GM18519 (cell line): ENCODE results near the gene SLC16A10.
"Not testable (repeated sequence)": the region's sequence is repeated elsewhere in the genome, so short reads cannot be mapped to it uniquely, and the experiment has no call there.

ENCODE experiments used
- ATAC-seq: cut with Tn5 transposase; IDR thresholded peaks from one replicate; pipeline ENCODE4 v1.9.1; 2021; ENCODE audit warnings: mild to moderate bottlenecking, moderate library complexity; ENCODE audit not compliant: unreplicated experiment, low FRiP score

SLC16A10 gene

DNA sequence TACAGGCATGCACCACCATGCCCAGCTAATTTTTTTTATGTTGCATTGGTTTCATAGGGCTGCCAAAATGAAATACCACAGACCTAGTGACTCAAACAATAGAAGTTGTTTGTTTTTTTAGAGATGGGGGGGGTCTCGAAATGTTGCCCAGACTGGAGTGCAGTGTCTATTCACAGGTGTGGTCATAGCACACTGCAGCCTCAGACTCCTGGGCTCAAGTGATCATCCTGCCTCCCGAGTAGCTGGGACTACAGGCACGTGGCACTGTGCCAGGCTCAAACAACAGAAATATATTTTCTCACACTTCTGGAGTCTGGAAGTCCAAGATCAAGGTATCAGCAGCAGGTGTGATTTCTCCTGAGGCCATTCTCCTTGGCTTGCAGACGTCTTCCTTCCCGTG, 6.6 kb upstream of the SLC16A10 start:
- no peak for ATAC-seq

GRCh38 chr6:111086685-111087084, 618 bp upstream of the SLC16A10 start:
- no peak for ATAC-seq

DNA sequence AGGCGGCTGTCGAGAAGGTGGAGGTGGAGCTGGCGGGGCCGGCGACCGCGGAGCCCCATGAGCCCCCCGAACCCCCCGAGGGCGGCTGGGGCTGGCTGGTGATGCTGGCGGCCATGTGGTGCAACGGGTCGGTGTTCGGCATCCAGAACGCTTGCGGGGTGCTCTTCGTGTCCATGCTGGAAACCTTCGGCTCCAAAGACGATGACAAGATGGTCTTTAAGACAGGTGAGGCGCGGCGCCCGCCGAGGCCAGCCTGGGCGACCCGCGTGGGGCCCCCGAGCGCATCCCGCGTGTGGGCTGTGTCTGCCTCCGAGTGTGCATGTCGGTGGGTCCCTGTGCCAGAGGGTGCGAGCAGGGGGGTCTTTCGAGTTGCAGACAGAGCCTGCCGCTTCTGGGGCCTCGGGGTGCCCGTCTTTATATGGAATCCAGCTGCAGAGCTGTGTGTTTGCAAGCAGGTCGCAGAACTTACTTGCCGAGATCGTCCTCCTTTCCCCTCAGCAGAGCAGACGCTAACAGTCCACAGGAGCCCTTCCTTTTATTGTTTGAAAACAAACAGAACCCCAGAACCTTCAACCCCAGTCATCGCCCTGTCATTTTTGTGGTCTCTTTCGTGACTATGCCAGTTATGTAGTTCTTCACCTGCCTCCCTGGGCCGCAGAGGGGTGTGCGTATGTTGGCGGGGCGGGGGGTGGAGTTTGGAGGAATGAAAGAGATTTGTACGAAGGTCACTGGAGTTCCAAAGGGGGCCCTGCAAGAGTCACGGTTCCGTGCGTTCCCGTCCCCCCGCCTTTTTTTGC, 766 bp downstream of the SLC16A10 start:
- ATAC-seq = no peak

DNA sequence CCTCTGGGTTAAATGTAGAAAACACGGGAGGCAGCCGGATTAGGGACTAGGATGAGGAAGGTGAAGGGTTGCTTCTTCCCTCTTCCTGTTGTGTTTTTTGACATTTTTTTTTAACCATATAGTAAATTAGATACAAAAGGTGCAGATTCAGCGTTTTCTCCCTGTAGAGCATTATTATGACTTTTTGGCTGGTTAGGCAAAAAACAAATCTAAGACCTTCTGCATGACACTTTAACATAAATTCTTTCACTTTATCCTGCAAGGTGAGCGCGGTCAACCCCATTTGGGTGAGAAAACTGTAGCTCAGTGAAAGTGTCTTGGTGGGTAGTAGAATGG, 1.3 kb downstream of the SLC16A10 start:
- ATAC-seq = no peak

DNA sequence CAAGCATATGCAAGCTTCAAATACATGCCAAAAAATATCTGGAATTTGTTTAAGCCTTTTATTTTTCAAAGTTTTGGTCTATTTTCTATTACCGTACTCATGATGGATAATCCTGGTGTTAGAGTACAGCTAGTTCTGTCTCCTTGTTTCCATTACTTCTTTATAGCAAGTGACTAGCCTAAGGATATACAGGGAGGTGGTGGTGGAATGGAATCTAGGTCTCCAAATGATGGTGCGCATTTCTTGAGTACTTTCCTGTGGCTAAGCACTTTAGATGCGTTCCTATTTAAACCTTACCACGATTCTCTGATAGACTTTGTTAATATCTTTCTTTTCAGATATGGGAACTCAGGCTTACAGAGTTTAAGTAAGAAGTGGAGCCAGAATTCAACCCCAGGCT, 3.5 kb downstream of the SLC16A10 start:
- no peak for ATAC-seq

DNA sequence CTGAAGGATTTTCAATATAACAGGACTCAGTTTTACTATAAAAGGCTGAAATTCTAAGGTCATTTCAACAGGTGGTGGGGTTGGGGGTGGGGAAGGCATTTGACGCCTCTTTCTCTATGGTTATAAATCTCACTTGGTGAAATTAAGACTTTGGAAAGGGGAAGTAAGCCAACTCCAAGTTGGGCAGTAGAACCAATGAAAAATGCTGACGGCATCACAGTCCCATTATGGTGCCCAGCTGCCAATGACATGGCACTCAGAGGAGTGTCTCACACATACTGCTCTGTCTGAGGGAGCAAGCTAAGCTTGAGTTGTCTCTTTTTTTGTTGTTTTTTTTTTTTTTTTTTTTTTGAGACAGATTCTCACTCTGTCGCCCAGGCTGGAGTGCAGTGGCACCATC, 4.7 kb downstream of the SLC16A10 start:
- ATAC-seq = no peak

DNA sequence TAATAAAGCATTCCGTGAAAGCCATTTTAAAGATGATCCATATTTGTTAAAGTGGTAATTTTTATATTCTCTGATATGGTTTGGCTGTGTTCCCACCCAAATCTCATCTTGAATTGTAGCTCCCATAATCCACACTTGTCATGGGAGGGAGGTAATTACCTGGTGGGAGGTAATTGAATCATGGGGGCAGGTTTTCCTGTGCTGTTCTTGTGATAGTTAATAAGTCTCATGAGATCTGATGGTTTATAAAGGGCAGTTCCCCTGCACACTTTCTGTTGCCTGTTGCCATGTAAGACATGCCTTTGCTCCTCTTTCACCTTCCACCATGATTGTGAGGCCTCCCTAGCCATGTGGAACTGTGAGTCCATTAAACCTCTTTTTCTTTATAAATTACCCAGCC, 8.2 kb downstream of the SLC16A10 start:
- ATAC-seq = not testable (repeated sequence)

- ATAC-seq = no peak
These were observed 8.9 kb downstream of the SLC16A10 start for GRCh38 chr6:111096246-111096645.

DNA sequence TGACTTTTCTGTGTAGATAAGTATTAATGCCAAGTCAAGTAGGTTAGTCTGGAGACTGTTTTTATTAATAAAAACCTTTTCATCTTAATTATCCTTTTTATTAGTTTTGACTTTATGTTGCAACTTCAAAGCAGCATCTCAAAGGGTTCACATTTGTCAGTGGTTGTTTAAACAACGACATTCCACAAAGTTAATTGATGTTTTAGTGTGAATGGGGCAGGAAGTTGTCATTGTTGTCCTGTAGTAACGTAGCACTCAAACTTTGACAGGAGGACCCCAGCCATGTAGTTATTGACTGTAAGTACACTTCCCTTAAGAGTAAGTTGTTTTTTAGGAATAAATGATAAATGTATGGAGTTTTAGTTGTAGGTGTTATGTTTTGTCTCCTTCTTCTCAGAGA, 11.3 kb downstream of the SLC16A10 start:
- no peak for ATAC-seq

GRCh38 chr6:111101987-111102386, 14.7 kb downstream of the SLC16A10 start:
- no peak for ATAC-seq

GRCh38 chr6:111105578-111105977, 18.3 kb downstream of the SLC16A10 start:
- no peak for ATAC-seq

DNA sequence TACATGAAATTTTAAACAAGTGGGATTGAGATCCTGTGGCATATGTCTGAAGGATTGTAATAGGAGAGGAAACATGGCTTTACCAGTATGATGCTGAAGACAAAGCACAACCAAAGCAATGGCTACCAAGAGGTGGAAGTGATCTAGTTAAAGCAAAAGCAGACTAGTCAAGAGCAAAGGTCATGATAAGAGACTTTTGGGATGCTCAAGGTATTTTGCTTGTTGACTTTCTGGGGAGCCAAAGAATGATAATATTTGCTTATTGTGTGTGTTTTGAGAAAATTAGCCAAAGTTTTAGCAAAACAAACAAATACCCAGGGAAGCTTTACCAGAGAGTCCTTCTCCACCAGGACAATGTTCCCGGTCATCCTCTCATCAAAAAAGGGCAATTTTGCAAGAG, 20.3 kb downstream of the SLC16A10 start:
- ATAC-seq = no peak

GRCh38 chr6:111110036-111110435, 22.7 kb downstream of the SLC16A10 start:
- no peak for ATAC-seq

GRCh38 chr6:111113336-111114086, 26.2 kb downstream of the SLC16A10 start:
- ATAC-seq = no peak

DNA sequence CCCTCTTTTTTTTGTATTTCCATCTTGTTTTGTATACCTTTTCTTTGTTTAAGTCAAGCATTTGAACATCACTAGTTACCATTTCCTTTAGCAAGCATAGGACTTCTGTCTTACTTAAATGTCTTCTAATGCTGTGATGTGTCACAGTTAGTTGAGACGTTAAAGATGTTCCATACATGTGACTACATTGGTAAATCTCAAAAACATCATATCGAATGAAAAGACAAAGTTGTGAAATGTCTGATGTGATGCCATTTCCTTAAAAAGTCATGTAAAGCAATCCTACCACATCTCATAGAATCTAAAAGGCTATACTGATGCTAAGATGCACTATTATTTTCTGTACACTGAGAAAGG, 26.8 kb downstream of the SLC16A10 start:
- no peak for ATAC-seq

GRCh38 chr6:111114482-111114881, 27.2 kb downstream of the SLC16A10 start:
- ATAC-seq = no peak

GRCh38 chr6:111118826-111119225, 31.5 kb downstream of the SLC16A10 start:
- no peak for ATAC-seq

- no peak for ATAC-seq
These were observed 32.4 kb downstream of the SLC16A10 start for GRCh38 chr6:111119571-111120329.

DNA sequence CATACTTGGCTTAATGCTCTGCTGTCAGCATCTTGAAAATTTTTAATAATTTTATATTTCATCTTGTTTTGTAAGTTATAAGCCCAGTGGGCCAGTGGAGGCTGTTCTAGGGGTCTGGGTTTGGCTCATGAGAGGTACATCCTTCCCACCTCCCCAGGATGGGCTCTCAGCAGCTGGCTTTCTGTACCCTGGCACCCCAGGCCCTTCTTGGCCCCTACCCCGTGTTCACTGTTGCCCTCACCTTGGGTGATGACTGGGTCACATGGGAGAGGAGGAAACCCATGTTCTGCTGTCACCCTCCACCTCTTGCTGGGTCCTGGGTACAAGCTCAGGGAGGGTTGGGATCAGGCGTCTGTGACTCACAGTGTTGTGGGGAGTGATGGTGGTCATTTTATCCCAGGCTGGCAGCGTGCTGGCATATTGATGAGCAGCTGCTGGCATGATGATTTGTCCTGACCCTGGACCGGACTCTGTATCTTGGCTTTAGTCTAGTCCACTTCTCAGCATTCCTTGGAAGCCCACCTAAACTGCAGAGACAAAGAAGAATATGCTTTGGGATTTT, 34.6 kb downstream of the SLC16A10 start:
- no peak for ATAC-seq

DNA sequence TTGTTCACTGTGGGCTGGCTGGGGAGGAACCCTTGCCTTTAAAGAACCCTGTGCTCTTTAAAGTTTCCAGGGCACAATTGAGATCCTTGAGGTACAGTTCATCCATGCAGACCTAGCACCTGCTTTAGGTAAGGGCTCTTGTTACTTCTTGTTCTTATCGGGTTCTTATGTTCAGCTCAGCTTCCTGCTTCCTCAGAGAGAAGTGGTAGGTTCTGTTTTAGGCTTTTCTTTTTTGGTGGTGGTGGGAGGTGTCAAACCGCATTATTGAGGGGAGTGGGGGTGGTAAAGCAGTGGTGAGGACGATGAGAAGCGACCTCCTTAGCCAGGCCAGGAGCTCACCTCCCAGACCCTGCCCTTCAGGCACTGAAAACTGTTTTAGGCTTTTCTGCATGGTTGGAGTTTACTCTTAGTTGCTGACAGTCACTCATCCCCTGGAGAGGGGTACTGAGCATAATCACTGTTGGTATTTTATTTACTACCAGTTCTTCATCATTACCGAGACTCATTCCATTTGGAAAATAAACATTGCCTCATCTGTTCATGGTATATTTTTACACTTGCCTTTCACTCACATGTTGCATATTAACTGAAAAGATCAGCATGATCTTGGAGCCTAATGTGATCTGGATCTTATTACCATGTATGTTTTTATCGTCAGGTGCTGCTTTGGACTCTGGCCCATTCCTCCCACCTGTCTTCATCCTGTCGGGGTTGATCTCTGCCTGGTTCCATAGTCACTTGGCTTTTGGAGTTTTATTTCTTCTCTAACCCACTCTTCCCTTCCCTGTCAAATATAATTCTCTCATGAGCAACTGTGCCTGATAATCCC, 35.4 kb downstream of the SLC16A10 start:
- ATAC-seq = no peak
